AG09319 (cell line): Measurements from ENCODE around the gene CLRN3.

Source experiments
- DNase-seq: peaks from one replicate; pipeline ENCODE4 v3.0.0-alpha.2; 2010; ENCODE audit warnings: low read depth; ENCODE audit errors: extremely low read depth
- TF ChIP-seq, protein P1 (sequence below): IDR thresholded peaks from 2 replicates; pipeline ENCODE4 v1.5.1; 2011; ENCODE audit warnings: low read depth, mild to moderate bottlenecking, inconsistent platforms, low read length, moderate library complexity

The CLRN3 gene

DNA sequence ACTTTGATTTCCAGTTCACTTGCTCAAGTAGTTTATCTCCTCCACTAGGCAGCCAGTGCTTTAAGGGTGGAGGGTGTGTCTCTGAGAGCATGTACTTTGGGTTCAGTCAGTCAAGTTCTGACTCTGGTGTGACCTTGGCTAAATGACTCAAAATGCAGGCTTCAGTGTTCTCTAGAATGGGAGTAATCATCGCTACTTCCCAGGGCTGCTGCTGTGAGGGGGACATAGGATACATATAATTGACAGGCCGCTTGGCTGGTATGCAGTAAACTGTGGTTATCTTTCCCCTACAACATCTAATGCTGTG lies 17.7 kb upstream of the CLRN3 start:
- DNase-seq: no peak
- TF ChIP-seq, protein P1, sequence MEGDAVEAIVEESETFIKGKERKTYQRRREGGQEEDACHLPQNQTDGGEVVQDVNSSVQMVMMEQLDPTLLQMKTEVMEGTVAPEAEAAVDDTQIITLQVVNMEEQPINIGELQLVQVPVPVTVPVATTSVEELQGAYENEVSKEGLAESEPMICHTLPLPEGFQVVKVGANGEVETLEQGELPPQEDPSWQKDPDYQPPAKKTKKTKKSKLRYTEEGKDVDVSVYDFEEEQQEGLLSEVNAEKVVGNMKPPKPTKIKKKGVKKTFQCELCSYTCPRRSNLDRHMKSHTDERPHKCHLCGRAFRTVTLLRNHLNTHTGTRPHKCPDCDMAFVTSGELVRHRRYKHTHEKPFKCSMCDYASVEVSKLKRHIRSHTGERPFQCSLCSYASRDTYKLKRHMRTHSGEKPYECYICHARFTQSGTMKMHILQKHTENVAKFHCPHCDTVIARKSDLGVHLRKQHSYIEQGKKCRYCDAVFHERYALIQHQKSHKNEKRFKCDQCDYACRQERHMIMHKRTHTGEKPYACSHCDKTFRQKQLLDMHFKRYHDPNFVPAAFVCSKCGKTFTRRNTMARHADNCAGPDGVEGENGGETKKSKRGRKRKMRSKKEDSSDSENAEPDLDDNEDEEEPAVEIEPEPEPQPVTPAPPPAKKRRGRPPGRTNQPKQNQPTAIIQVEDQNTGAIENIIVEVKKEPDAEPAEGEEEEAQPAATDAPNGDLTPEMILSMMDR: no peak

DNA sequence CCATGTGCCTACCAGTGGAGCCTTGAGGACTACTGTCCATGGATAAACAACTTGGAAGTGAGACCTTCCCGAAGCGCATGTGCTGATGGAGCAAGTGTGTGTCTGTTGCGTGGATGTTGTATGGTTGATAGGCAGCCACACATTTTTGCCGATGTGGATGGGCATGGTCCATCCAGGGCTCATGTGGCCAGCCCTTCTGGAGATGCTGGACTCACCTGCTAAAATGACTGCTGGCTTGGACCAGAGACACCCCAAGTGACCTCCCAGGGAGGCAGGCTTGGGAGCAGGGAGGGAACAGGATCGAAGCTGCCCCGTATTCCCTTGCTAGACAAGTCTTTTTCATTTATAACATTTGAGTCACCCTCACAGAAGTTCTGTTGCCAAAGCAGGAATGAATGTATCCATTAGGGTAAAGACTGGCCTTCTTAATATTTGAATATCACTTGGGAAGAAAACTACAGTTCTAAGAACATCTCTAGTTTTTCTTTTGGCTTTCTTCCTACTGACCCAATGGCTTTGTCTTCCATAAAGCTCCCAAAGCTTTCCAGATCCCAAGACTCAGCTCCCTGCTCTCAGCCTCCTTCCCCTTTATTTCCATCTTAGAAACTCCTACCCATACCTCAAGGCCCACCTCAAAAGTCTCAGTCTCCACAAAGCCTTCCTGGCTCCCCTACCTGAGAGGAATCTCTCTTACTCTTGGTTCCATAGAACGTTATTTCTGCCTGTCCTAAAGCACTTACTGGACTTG lies 17.1 kb upstream of the CLRN3 start:
- DNase-seq: no peak
- TF ChIP-seq, protein P1: no peak

DNA sequence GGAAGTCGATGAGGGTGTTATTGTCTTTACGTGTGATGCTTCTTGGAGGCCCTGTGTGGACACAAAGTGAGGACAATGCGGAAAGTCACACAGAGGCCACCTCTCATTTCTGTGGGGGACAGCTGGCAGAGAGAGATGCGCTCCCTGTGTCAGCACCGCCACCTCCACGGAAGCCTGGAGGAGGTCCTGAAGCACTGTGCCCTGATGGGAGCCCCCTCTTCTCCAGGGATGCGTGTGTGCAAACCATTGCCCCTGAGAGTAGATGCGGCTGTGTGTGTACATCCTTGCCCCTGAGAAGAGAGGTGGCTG lies 16.2 kb upstream of the CLRN3 start:
- DNase-seq: no peak
- TF ChIP-seq, protein P1: no peak

DNA sequence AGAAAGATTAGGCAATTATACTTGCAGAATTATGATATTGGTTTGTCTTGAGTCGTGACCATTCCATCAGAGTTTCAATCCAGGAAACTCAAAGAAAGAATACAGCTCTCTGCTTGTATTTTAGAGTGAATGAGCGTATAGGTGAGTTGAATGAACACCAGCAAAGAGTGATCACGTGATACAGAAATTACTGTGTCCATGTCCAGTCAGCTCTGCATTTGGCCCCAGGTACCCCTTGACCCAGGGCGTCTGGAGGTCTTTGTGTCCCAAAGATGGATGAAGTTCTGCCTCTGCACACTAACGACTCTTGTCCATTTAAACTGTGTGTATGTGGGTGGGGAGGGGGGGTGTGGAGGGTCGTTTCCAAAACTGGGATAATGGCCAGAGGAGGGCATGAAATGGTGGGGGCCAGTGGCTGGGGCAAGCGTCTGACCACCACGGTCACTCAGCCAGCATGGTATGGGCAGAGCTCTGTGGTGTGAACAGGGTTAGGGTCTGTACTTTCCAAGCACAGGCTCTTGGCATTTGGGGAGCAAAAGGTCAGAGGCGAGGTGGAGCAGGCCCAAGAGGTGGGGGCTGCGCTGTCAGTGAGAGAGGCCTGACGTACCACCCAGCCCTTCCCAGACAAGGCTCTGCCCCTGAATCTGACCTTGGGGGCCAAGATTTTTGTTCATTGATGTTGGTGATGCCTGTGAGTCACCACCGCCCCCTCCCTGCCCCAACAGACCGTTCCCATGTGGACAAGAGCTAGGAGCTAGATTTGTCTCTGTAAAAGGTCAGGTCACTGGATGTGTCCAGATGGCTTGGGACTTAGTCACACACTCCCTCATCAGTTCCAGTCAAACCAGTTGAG lies 15.6 kb upstream of the CLRN3 start:
- TF ChIP-seq, protein P1: no peak
- DNase-seq: no peak

DNA sequence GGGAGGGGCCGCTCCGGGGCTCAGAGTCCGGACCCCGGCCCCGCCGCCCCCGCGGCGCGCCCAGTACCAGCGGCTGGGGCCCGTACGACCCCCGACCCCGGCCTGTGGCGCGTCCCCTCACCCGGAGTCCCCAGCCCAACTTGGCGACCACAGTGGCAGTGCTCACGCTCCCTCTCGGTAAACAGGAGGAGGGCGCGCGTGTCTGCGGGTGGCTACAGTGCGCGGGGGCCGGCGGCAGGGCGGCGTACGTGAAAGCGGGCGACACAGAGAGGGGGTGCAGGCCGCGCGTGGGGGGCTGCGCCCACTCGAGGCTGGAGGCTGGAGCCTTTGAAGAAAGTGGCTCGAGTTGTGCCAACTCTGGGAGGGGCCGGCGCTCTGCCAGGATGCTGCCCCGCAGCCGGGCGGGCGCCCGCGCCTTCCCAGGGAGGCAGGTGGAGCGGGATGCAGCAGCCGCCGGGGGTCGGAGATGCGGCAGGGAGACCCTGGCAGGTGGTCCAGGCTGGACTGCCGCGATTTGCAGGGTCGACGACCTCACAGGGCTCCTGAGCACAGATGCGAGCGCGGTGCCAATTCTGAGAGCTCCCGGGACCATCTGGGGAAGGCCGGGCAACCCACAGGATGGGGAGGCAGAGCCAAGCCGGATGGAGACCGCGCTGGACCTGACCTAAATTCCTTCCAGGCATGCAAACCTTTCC lies 14.8 kb upstream of the CLRN3 start:
- TF ChIP-seq, protein P1: no peak

DNA sequence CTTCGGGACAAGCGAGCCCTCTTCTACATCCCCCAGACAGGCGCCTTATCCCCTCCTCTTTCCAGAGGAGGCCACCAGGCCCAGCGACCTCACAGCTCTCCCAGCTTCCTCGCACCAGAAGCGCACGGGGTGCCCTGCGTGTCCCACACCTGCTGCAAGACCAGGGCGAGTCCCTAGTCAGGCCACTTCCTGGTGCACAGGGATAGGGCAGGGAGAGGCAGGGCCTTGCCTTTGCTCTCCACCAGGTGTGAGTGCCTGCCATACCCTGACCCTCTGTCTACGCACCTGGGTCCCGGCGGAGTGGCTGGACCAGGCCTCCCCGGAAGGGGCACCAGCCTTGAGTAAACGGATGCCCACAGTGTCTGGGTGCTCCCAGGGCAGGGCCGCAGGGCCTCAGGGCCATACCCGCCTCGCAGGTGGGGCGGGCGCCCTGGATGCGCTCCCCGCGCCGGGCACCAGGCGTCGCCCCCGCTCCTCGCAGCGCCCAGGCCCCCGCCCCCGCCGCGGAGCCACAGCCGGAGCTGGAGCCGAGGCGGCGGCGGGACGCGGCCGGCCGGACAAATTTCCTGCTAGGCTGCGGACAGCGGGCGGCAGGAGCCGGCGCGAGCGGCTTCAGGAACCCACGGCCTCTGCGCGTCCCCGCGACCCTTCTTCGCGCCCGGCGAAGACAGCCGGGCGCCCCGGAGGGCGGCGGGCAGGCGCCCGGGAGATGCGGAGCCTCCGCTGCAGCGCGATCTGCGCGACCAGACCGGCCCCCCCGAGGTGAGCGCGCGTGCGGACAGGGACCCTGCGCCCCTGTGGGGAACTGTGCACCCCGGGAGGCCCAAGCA lies 14.0 kb upstream of the CLRN3 start, which contains the start of gene PTPRE:
TSS of gene PTPRE (plus strand) at position 556 of the 830 bp plus-strand sequence. CDS start 133,779 bp downstream, outside the sequence.
- TF ChIP-seq, protein P1: peak; percentile 39
- no peak for DNase-seq

More for the DNA sequence above, 14.8 kb upstream of the CLRN3 start:
- DNase-seq: no peak
